Subcutaneous adipose tissue (tissue), 4 donors: ENCODE data around the gene ATP6V0A1. TPM values are rescaled to one million over a fixed set of nuclear protein-coding genes. Genes with fewer than 3 reads are reported as not detected.

Experiments
- CTCF ChIP-seq: fragments of 450-650 bp; IDR thresholded peaks from one replicate; pipeline ENCODE4 v1.5.1; 2016; ENCODE audit warnings: low read depth, mild to moderate bottlenecking, control low read depth, antibody characterized with exemption, moderate library complexity
- total RNA-seq, 4 donors: library from RNA; depleted of rRNA; stranded (reverse); fragments of >200 nt; gene quantifications; one replicate each; pipeline ENCODE4 v1.1.0, GENCODE V29; 2016

Gene ATP6V0A1
- total RNA-seq, 4 donors from 2014 or later = 53.0 to 113 (median 56.1) TPM

- no peak for TF ChIP-seq CTCF
Measured at GRCh38 chr17:42459801-42460281, 1.2 kb downstream of the ATP6V0A1 start.

- no peak for TF ChIP-seq CTCF
Measured at GRCh38 chr17:42460371-42460770, 1.7 kb downstream of the ATP6V0A1 start.

GRCh38 chr17:42463976-42464400 is 5.3 kb downstream of the ATP6V0A1 start:
- TF ChIP-seq CTCF = no peak

GRCh38 chr17:42467889-42468288 is 9.2 kb downstream of the ATP6V0A1 start:
- TF ChIP-seq CTCF = no peak

GRCh38 chr17:42472709-42473521 is 14.2 kb downstream of the ATP6V0A1 start:
- TF ChIP-seq CTCF = no peak

- TF ChIP-seq CTCF = no peak
Measured at GRCh38 chr17:42474276-42474675, 15.6 kb downstream of the ATP6V0A1 start.

- no peak for TF ChIP-seq CTCF
Measured at GRCh38 chr17:42475121-42475520, 16.4 kb downstream of the ATP6V0A1 start.
